ENCODE results near the gene ZNF552. TPM values are rescaled to one million over a fixed set of nuclear protein-coding genes. Genes with fewer than 3 reads are reported as not detected.

Gene ZNF552
- total RNA-seq, 2 donors from 2014 or later: 9.6 to 71.5 TPM

DNA sequence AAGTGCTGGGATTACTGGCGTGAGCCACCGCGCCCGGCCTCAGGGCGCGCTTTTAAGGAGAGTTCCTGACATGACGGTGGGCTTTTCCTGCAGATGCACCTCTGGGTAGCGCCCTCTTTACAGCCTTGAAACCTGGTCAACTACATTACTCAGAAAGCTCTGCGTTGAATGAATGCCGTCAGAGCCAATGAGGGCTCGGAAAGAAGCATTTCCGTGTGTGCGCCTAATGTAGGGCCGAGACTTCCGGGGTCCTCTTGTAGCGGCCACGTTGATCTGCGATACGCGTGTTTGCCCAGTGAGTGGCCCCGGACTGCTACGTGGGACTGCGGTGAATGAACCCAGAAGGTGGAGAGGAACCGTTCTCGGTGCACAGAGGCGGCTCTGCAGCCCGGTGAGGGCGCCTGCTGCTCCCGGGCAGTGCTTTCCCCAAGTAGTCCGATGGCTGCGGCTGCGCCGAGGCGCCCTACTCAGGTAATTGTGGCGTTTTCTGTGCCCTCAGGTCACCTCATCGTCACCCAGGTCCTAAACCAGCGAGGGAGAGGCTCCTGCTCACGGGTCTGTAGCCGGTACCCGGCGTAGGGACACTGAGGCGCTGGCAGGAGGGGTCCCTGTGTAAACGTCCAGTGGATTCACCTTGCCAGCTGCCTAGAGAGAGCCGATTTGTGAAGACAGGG, 4.9 kb upstream of the ZNF552 start:
- ATAC-seq (peak; percentile 86), DNase-seq (peak; percentile 89 to 95 (median 92))
- WGBS, 2 donors: 1% methylated on average over 12 to 44 of the region's 44 CpGs
- Histone ChIP-seq H3K36me3 (replicated peaks in 1 of 2; ENCODE audit: insufficient read depth in 1 of 2, low read depth in 2 of 2) (no peaks in the 10 kb centered on the region), H3K4me1 (peaks cover 57% of the 10 kb centered on the region), H3K27ac (peak overlapping the region; percentile 68 to 90 (median 80)), H3K4me3 (peak overlapping the region; percentile 64 to 89), H3K27me3 (no peaks in the 10 kb centered on the region), H3K9me3 (no peaks in the 10 kb centered on the region)
- TF ChIP-seq, protein P1, sequence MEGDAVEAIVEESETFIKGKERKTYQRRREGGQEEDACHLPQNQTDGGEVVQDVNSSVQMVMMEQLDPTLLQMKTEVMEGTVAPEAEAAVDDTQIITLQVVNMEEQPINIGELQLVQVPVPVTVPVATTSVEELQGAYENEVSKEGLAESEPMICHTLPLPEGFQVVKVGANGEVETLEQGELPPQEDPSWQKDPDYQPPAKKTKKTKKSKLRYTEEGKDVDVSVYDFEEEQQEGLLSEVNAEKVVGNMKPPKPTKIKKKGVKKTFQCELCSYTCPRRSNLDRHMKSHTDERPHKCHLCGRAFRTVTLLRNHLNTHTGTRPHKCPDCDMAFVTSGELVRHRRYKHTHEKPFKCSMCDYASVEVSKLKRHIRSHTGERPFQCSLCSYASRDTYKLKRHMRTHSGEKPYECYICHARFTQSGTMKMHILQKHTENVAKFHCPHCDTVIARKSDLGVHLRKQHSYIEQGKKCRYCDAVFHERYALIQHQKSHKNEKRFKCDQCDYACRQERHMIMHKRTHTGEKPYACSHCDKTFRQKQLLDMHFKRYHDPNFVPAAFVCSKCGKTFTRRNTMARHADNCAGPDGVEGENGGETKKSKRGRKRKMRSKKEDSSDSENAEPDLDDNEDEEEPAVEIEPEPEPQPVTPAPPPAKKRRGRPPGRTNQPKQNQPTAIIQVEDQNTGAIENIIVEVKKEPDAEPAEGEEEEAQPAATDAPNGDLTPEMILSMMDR (IDR thresholded peaks at IDR 0.05): no peak
- peak; percentile 66 to 87 (median 85) for TF ChIP-seq POLR2A (IDR thresholded peaks at IDR 0.05)
- intact Hi-C loops (cut with DNase I): no loop called here

DNA sequence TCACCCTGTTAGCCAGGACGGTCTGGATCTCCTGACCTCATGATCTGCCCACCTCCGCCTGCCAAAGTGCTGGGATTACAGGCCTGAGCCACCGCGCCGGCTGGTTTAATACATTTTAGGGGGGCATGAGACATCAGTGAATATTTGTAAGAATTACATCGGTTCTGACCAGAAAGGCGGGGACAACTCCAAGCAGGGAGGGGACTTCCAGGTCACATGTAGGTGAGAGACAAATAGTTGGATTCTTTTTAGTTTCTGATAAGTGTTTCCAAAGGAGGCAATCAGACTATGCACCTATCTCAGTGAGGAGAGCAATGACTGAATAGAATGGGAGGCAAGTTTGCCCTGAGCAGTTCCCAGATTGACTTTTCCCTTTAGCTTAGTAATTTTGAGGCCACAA, 3.7 kb upstream of the ZNF552 start:
- Histone ChIP-seq H3K36me3 (replicated peaks in 1 of 2; ENCODE audit: insufficient read depth in 1 of 2, low read depth in 2 of 2) (no peaks in the 10 kb centered on the region), H3K27me3 (no peaks in the 10 kb centered on the region), H3K9me3 (no peaks in the 10 kb centered on the region), H3K4me1 (peaks cover 52% of the 10 kb centered on the region), H3K27ac (no peak overlapping the region), H3K4me3 (no peak overlapping the region)
- ATAC-seq (no peak), DNase-seq (no peak)
- 81 to 83% methylated on average over 7 of the region's 7 CpGs for WGBS, 2 donors
- intact Hi-C loops (cut with DNase I): no loop called here
- TF ChIP-seq, protein P1 (IDR thresholded peaks at IDR 0.05): no peak
- no peak for TF ChIP-seq POLR2A (IDR thresholded peaks at IDR 0.05)

DNA sequence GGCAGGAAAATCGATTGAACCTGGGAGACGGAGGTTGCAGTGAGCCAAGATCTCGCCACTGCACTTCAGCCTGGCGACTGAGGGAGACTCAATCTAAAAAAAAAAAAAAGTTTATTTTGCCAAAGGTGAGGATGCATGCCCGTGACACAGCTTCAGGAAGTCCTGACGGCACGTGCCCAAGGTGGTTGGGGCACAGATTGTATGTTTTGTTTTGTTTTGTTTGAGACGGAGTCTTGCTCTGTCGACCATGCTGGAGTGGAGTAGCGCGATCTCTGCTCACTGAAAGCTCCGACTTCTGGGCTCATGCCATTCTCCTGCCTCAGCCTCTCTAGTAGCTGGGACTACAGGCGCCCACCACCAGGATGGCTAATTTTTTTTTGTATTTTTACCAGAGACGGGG, 3.3 kb upstream of the ZNF552 start:
- intact Hi-C loops (cut with DNase I): no loop called here
- DNase-seq: no peak
- peaks cover 52% of the 10 kb centered on the region for H3K4me1 ChIP-seq

DNA sequence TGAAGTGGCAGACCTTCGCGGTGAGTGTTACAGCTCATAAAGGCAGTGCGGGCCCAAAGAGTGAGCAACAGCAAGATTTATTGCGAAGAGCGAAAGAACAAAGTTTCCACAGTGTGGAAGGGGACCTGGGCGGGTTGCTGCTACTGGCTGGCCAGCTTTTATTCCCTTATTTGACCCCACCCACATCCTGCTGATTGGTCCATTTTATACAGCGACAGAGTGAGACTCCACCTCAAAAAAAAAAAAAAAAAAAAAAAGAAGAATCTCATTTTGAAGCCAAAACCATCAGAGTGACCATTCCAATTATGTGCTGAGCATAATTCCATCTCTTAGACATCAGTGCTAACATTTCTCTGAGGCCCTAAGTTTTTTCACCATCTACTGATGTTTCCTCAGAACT, 1.9 kb upstream of the ZNF552 start:
- Histone ChIP-seq H3K4me3 (no peak overlapping the region), H3K27ac (peak overlapping the region in 3 of 4 donors; percentile 69 to 82 (median 77)), H3K9me3 (no peaks in the 10 kb centered on the region), H3K36me3 (replicated peaks in 1 of 2; ENCODE audit: insufficient read depth in 1 of 2, low read depth in 2 of 2) (no peaks in the 10 kb centered on the region), H3K4me1 (peaks cover 48% of the 10 kb centered on the region), H3K27me3 (no peaks in the 10 kb centered on the region)
- ATAC-seq (no peak), DNase-seq (peak in 2 of 4 donors; percentile 29 to 32)
- 69 to 72% methylated on average over 7 of the region's 7 CpGs for WGBS, 2 donors
- TF ChIP-seq, protein P1 (IDR thresholded peaks at IDR 0.05): no peak
- TF ChIP-seq POLR2A (IDR thresholded peaks at IDR 0.05): peak in 2 of 3 donors; percentile 20 to 39
- intact Hi-C loops (cut with DNase I): no loop called here

More for the DNA sequence above, 3.3 kb upstream of the ZNF552 start:
- H3K4me3 ChIP-seq: no peak overlapping the region
- 93% methylated on average over 14 of the region's 14 CpGs for WGBS, 2 donors
- no peak for ATAC-seq
- H3K27ac ChIP-seq: no peak overlapping the region
- no peaks in the 10 kb centered on the region for H3K27me3 ChIP-seq
- H3K9me3 ChIP-seq: no peaks in the 10 kb centered on the region
- no peaks in the 10 kb centered on the region for H3K36me3 ChIP-seq (replicated peaks in 1 of 2; ENCODE audit: insufficient read depth in 1 of 2, low read depth in 2 of 2)
- TF ChIP-seq, protein P1 (IDR thresholded peaks at IDR 0.05): no peak

All from body of pancreas (tissue), 4 donors.